Left forelimb (tissue), 1 donor: ENCODE measurements around the gene SCLT1.
"Not testable (repeated sequence)": the region's sequence is repeated elsewhere in the genome, so short reads cannot be mapped to it uniquely, and the experiment has no call there.

Experiments used
- DNase-seq: peaks from one replicate; pipeline ENCODE4 v3.0.0-alpha.2; 2018; ENCODE audit warnings: low spot score

The SCLT1 gene

DNA sequence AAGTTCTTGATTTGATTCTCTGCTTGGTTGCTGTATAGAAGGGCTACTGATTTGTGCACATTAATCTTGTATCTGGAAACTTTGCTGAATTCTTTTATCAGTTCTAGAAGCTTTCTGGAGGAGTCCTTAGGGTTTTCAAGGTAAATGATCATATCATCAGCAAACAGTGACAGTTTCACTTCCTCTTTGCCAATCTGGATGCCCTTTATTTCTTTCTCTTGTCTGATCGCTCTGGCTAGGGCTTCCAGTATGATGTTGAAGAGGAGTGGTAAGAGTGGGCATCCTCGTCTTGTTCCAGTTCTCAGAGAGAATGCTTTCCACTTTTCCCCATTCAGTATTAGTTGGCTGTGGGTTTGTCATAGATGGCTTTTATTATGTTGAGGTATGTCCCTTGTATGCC is 23.8 kb downstream of the SCLT1 start:
- not testable (repeated sequence) for DNase-seq

DNA sequence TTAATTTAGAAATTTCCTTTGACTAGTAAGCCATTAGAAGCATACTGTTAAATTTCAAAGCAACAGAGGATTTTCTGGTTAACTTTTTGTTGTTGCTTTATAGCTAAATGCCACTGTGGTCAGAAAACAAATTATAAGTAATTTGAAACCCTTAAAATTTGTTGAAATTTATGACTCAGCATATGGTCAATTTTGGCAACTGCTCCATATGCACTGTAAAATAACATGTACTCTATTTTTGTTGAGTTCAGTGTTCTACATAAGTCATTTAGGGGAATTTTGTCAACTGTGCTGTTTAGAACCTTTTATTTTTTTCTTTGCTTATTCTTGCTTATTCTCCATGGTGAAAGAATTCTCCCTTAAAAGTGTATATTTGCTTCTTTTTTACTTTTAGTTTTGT is 28.6 kb downstream of the SCLT1 start:
- no peak for DNase-seq

DNA sequence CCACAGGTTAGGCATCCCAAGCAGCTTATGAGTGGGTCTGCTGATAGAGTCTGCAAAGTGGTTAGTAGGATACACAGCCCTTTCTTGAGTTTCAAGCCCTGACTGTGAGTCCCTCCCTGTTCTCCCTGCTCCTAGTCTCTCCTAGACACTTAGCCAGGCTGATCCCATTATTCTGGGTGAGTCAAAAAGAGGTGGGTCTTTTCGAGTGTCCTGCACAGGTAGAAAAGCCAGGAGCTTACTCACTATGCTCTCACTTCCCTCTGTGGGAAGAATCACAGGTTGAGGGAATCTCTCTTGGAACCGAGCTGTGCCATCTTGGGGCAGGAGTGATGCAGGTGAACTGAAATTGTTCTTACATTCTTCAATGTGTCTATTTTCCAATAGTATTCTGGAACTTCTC is 29.7 kb downstream of the SCLT1 start:
- no peak for DNase-seq

DNA sequence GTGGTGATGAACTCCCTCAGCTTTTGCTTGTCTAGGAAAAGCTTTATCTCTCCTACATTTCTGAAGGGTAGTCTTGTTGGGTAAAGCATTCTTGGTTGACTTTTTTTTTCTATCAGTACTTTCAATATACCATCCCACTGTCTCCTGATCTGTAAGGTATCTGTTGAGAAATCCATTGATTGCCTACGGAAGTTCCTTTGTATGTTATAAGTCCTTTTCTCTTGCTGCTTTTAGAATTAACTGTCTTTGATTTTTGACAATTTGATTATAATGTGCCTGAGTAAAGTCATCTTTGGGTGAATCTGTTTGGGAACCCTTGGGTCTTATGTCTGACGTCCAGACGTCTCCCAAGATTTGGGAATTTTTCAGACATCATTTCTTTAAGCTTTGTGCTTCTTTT is 30.8 kb downstream of the SCLT1 start:
- DNase-seq: no peak

DNA sequence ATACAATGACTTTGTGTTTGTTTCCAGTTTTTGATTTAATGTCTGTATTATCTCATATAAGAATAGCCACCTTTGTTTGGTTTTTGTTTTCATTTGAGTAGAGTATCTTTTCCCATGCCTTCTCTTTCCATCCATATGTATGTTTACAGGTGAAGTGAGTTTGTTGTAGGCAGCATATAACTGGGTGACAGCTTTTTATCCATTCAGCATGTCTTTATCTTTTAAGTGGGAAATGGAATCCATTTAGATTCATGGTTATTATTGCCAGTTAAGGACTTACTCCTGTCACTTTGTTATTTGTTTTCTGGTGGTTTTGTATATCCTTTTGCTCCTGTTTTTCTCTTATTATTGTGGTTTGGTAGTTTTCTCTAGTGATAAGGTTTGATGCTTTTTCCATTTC is 34.3 kb downstream of the SCLT1 start:
- DNase-seq: no peak

DNA sequence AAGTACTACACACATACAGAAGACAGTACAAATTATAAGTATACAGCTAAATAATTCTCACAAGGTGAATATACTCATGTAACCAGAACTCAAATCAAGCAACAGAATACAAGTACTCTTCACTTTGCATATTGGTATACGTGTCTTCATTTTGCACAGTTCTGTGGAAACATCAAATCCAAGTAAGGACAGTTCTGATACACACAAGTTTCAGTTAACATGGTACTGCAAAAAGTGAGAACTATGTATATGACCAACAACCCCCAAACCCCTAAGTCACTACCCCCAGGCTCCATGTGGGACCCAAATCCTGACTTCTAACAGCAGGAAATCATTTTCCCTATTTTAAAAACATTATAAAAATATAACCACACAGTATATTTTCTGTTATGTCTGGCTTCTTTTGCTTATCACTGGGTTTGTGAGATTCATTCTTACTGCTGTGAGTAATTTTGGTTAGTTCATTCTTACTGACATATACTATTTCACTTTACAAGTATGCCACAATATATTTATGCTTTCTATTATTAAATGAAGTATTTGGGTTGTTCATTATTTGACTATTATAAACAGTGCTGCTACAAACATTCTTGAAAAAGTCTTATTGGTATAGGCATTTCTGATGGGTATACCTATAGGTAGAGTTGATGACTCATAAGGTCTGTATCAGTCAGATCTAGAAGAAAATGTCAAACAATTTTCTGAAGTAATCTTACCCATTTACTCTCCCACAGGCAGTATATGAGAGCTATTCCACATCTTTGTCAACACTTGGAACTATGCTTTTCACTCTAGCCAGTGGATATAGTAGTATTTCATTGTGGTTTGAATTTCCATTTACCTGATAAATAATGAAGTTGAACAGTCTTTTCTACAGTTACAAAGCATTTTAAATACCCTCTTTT is 47.0 kb downstream of the SCLT1 start:
- no peak for DNase-seq

DNA sequence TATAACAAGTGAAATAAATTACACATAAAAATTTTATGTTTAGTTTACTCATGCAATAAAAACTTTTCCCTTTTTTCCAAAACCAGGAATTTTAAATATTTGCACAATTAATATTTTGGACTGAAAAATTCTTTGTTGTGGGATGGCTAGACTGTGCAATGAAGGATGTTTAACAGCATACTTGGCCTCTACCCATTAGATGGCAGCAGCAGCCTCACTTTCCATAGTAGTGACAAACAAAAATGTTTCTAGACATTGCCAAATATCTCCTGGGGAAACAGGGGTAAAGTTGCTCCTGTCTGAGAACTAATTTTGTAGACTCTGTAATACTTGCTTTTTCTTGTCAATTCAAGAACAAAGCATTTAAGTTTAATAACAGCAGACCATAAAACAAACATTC is 49.8 kb downstream of the SCLT1 start:
- no peak for DNase-seq

DNA sequence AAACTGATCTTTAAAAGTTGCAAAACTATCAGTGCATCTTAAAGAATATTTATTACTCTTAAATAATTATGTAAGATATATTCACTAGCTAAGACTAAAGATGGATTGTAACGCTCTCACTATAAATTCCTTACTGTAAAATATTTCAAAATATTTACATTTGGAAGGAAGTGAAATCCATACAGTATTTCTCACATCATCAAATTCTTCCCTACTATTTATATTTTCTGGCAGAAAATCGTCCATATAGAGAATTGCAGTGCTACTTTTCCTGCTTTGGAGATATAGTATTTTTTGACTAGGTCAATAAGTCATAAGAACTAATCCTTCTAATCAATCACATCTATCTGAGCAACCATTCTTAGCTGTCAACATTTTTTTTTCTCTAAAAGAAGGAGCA is 52.9 kb downstream of the SCLT1 start:
- DNase-seq: no peak

DNA sequence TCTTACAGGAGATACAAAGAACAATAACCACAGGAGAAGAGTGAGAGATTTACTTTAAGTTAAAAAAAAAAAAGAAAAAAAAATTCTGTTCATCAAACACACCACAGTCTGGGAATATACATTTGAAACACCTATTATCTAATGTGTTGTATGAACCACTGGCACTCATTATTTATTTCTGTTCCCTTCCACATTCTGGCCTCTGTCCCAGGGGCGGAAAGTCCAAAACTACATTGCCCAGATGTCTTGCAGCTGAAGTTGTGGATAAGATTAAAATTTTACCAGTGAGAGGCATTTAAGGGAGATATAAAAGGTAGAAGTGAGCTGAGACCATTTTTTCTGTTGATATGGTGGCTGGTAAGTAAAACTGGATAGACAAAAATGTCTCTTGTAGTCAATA is 56.2 kb downstream of the SCLT1 start:
- no peak for DNase-seq

DNA sequence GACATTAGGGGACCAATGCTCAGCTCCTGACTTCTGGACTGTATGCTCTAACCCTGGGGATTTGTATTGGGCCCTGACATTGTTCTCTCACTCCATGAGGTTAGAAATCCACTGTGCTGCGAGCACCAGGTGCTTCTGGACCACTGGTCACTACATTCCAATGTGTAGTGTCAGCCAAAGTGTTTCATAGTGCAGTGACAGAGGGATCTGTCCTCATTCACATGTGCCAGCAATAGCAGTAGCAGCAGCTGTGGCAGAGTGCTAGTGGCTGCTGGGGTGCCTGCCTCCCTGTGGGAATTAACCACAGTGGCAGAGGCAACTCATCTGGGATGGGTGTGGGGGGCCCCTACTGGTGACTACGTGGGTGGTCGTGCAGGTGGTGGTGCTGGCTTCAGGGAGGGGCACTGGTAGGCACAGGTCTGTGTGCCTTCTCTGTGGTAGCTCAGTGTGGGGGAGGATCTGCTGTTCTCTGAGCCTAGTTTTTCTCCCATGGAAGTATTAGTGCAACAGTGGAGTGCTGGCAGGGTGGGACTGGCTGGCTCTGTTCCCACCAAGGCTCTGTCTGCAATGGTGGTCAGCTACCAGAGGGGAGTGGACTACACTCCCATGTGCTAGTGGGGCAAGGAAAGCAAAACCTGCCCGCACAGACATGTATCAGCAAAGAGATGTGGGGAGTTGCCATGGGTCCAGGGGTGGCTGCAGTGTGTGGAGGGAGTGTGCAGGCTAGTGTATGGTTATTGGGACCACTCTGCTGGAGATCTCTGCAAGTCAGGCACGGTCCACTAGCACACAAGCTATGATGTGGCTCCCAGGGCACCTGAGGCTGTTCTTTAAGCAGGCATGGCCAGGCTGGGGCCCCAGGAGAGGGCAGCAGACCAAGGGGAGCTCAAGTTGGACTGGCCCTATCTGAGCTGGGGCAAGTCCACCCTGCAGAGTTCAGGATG is 78.5 kb downstream of the SCLT1 start:
- no peak for DNase-seq

DNA sequence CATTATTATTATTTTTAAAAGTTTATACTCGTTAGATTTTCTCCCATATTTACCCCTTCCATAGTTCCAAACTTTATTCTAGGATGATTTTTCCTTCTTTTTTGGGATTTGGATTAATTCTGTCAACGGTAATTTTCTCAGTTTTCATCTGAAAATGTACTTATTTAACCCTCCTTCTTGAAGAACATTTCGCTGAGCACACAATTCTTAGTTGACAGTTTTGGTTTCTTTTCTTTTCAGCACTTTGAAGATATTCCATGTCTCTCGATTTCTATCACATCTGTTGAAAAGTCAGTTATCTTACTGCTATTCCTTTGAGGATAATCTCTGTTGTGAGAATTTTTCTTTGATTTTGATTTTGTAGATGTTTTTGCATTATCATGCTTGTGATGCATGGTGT is 85.2 kb downstream of the SCLT1 start:
- no peak for DNase-seq

DNA sequence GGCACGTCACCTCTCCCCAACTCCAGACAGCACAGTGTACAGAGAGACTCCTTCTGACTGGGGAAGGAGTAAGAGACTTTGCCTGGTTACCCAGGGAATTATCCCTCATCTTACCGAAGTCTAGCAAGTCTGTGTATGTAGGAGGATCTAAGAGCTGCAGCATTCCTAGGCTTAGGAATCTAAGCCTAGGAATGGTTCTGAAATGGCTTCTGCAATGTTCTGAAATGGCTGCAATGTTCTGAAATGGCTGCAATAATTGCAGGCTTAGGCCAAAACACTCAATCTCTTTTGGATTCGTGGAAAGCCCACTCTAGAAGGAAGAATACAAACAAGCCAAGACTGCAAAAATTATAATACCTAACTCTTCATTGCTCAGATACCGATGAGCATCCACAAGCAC is 106.4 kb downstream of the SCLT1 start:
- no peak for DNase-seq

DNA sequence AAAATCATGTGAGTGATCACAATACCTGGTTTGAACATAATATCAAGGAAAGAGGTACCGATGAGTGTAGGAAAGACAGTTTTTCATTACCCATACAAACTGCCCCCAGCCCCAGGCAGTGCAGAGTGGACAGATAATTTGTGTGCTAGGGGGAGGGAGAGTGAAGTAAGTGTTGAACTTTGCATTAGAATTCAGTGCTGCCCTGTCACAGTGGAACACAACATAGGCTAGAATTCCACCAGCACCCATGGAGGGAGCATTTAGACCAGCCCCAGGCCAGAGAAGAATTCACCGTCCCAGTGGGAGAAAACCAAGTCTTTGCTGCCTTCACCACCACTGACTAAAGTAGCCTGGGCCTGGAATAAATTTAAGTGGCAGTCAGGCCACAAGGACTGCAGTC is 107.3 kb downstream of the SCLT1 start:
- no peak for DNase-seq

DNA sequence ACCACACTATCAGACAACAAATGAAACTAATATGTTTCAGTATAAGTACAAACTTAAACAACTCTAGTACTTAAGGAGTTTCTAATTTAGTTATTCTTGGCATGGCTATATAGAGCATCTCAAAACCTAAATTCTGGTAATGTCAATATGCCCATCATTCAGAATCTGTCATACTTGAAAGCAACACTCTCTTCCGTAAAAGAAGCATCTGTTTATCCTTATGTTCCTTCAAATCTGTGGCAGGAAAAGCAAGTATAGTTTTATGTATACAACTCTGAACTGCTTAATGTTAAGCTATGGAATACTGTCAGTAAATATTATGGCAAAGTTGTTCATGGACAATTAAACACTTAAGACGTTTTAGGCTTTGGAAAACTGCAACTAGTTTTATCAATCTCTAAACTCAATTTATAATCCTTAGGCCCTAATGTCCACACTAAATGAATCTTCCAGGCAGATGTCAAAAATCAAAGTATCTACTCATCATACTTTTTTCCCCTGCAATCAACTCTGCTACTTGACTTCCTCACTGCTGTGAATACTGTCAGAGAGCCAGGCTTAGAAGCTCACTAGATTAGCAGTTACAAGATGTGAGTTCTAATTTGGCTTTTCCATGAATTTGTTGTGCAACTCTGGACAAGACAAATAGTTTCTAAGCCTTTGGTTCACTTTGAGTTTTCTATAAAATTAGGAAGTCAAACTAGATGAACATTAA is 109.4 kb downstream of the SCLT1 start:
- DNase-seq: no peak

DNA sequence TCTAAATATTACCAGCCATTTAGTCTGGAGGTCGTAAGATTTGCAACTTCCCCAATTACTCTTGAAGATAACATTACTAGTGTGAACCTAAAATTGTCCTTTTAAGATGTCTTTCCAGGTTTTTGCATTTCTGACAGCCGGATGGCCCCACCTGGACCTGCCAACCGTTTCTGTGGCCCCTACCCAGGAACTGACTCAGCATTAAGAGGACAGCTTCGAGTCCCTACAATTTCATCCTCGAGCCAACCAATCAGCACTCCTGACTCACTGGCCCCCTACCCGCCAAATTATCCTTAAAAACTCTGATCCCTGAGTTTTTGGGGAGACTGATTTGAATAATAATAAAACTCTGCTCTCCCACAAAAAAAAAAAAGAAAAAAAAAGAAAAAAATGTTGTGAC is 112.0 kb downstream of the SCLT1 start:
- no peak for DNase-seq

DNA sequence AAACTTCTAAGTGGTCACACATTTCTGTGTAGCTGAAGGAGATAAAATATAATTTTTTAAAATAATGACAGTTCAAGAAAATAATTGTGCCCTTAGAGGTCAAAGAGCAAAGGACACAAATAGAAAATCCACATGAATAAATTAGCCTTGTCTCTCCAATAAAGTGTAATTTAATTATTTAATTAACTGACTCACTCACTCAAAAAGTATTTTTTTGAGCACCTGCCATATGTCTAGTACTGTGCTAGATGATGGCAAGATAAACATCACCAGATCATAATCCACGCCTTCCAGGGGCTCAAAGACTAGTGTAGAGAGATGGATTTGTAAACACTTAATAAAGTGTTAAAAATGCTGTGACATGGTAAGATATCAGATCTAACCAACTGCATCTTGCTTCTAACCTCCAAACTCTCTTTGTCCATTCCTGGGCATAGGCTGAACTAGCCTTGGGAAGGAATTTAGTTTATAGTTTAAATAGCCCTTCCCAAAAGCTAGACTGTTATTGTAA is 112.5 kb downstream of the SCLT1 start:
- no peak for DNase-seq

DNA sequence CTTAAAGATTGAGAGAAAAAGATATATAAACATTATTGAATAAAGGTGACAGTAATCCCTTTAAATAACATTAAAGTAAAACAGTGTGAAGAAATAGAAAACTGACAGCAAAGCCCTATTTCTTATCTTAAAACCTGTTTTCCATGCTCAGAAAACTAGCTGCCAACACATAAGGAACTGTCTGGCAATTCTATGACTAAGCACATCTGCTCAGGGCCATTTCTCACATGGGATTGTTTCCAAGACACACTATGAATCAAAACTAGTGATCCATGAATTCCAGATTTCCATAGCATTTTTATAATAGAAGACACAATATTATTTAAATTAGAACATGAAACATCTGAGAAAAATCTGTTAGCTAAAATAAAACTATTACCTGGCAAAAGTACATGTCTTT is 113.4 kb downstream of the SCLT1 start:
- DNase-seq: no peak

DNA sequence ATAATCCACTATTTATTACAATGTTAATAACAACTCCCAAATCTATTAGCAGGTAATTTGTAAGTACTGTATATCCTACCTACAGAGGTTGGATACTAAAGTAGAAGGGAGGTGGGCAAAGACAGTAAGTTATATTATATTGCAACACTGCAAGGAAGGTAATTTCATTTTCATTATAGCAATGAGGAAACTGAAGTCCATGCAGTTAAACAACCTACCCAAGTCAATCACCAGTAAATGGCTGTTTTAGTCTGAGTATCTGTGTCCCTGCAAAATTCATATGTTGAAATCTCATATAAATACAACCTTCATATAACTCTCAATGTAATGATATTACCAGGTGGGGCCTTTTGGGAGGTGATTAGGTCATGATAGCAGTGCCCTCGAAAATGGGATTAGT is 114.4 kb downstream of the SCLT1 start:
- DNase-seq: no peak

DNA sequence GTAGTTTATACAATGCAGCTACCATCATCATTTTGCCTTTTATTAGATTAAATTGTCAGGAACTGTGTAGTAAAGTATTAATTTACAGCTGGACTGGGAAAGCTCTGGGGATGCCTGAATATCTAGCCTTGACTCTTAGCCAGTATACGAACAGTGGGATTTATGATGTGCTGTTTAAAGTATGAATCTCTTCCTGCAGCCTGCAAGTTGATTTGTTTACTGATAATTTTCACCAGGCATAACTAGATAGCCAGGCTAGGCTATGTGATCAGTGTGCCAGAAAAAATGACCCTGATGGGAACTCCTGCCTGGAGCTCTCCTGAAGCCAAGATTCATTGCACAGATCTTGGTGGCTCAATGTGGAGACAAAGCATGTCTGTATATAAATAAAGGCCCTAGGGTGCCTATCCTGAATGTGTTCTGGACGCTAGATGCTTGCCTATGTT is 119.2 kb downstream of the SCLT1 start:
- no peak for DNase-seq

DNA sequence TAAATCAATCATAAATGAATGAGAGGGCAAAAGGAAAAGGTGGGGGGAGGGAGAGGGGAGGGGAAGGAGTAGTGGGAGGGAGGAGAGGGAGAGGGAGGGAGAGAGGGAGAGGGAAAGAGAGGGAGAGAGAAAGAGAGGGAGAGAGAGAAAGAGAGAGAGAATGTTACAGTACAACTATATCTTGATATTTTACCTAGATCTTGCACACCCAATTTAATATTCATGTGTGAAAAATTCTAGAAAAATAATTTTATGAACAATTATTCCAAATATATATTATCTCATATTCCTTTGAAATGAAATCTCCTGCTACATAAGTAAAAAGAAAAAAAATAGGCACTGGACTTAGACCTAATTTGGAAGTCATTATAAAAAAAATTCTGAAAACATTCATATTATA is 120.0 kb downstream of the SCLT1 start:
- no peak for DNase-seq

DNA sequence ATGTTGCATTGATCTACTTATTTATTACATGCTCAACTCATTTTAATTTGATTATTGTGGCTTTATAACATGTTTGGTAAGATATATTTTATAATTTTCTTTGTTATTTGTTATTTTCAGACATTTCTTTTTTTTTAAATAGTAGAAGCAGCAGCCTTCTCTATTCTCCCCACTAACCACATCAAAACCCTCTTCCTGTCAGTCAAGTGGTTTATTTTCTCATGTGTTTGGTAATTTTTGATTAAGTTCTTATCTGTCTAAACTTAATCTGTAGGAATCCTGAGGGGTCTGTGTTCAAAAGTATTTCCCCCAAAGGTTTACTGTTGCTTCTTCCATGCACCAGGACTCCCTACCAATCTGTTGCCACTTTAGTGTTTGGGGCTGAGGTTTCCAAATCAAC is 131.9 kb downstream of the SCLT1 start:
- DNase-seq: no peak

DNA sequence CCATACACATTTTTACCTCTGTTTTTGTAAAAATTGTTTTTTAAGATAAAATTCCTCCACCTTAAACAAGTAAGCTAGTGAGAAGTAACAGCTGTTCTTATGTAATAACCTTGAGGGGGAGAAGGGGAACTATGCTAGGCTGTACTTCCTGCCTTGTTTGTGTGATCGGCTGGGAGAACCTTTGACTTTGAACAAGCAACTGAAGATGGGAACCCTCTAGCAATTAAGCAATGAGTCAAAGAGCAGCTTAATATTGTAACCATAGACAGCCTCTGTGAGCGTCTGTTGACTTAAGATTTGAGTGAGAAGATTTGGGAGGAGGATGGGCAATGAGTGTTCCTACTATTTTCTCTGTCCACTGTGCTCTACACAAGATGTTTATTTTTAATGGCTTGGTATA is 135.1 kb downstream of the SCLT1 start:
- DNase-seq: no peak
